NCI-H1105 treated with DMSO at 0.1 percent for 48 hours (cell line): Measurements from ENCODE around the gene NRXN3.
"Not testable (repeated sequence)": the region's sequence is repeated elsewhere in the genome, so short reads cannot be mapped to it uniquely, and the experiment has no call there.

ENCODE experiments used
- DNase-seq: peaks from one replicate; lab custom pipeline; 2025; lab: John Stamatoyannopoulos, UW

Gene NRXN3

DNA sequence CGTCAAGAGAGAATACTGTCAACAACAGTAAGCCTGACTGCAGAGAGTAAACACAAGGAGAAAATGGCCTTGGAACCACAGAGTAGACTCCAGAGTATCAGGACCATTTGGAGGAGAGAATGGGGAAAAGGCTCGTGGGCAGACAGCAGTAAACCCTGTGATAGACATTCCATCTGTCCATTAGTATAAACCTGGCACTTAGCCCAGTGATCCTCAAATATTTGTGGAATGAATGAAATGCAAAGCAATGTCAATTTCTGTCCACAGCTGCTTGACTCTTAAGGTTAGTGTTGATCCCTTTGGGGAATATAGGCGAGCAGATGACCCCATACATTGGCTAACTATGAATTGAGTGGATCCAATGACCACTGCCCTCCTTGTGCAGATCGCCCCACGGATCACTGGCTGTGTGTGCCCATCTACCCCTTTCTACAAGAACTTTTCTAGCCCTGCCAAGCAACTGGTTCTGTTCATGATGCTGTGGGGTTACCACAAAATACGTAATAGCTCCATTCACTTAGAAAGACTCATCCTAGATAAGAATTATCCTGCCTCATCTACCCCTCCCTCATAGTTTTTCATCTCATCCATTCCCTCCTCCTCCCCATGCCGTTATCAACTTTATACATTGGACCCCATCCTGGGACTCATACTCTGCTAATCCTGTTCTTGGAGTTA is 846.8 kb downstream of the NRXN3 start:
- DNase-seq, result no peak

DNA sequence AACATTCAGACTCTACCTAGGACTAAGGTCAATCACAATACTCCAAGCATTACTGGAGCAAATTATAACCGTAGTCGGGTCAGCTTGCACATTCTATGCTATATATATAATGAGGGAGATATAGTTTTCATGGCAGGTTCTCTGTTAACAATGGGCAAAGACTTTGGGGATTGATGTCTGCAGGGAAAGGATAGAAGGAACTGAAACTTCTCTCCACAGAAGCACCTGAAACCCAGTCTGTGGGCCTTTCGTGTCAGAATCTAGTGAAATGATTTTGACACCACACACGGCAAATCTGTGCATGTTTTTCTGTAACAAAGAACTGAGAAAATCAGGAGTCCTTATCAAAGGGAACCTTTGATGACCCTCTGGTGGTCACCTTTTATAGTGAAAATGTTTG is 847.4 kb downstream of the NRXN3 start:
- no peak for DNase-seq

- DNase-seq, result no peak
Measured at GRCh38 chr14:79018836-79019235, 848.7 kb downstream of the NRXN3 start.

- not testable (repeated sequence) for DNase-seq
Measured at GRCh38 chr14:79019898-79020297, 849.7 kb downstream of the NRXN3 start.

DNA sequence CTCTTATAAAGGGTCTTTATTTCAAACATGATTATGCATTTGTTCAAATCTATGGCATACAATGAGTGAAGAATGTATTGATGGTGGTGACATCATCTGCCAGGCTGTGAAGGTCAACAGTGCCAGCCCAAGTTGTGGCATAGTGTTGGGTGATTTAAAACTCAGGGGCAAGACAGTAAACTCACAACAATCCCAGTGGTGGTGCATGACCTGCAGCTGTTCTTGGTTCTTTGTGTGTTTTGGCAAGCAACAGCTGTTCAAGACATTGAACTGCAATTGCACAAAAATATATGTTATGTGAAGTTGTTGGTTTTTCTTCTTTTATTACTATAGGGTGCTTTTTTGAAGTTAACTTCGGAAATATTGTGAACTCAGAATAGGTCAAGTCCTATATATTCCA is 851.6 kb downstream of the NRXN3 start:
- DNase-seq, result no peak

- DNase-seq, result no peak
Measured at GRCh38 chr14:79027138-79027537, 857.0 kb downstream of the NRXN3 start.

DNA sequence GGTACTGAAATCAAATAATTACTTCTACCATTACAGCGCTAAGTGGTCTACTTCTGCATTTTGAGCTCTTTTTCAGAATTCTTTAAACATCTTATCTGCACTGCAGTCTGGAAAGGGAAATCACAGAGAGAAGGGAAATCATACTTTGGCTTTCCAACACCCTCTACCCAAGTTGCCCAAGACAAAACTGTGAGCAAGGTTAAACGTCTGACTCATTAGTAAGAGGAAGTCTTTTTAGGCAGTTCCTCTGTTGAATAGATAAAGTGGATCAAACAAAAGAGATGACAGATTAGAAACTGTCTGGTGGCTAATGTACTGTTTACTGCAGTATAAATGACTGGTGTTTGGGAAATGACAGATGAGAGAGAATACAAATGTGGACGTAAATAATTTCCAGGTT is 858.1 kb downstream of the NRXN3 start:
- DNase-seq, result no peak

DNA sequence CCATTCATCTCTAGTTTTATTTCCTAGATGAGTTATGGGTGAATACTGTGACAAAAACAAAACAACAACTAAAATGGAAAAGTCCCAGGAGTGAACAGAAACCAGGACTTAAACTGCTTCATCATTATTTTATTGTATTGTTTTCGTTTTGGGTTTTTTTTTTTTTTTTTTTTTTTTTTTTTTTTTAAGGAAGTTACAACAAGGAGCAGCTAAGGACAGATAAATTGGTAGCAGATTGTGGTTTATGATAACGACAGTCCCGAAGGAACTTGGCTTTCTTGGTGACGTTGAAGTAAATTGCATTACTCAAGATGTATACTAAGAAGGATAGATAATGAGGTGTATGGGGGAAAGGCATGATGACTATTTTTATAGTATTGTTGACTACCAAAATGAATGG is 866.3 kb downstream of the NRXN3 start:
- DNase-seq, result no peak

- no peak for DNase-seq
Measured at GRCh38 chr14:79037106-79037505, 866.9 kb downstream of the NRXN3 start.

- no peak for DNase-seq
Measured at GRCh38 chr14:79037593-79037992, 867.4 kb downstream of the NRXN3 start.

- no peak for DNase-seq
Measured at GRCh38 chr14:79040790-79041189, 870.6 kb downstream of the NRXN3 start.

- DNase-seq, result no peak
Measured at GRCh38 chr14:79043194-79043889, 873.2 kb downstream of the NRXN3 start.

- DNase-seq, result no peak
Measured at GRCh38 chr14:79044894-79045624, 874.9 kb downstream of the NRXN3 start.

GRCh38 chr14:79050787-79051727 is 880.9 kb downstream of the NRXN3 start:
- no peak for DNase-seq

GRCh38 chr14:79051742-79052141 is 881.6 kb downstream of the NRXN3 start:
- DNase-seq, result no peak

GRCh38 chr14:79056879-79057278 is 886.7 kb downstream of the NRXN3 start:
- no peak for DNase-seq

DNA sequence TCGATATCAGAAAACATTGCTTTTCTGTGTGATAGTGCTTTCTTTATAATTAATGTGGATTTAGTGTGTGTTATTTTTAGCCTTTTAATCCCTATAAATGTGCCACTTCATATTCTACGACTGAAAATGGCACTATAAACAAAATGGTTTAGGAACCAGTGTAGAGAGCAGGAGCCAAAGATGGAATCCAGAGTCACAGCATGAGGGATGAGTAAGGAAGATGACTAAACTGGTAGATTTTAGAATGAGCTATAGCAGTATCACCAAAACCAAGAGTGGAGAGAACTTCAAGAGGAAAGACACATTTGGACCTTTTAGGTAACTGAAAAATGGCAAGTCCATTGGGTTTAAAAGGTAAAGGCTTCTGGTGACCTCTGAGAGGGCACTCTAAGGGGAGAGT is 887.2 kb downstream of the NRXN3 start:
- DNase-seq, result no peak

GRCh38 chr14:79062226-79062625 is 892.1 kb downstream of the NRXN3 start:
- no peak for DNase-seq

DNA sequence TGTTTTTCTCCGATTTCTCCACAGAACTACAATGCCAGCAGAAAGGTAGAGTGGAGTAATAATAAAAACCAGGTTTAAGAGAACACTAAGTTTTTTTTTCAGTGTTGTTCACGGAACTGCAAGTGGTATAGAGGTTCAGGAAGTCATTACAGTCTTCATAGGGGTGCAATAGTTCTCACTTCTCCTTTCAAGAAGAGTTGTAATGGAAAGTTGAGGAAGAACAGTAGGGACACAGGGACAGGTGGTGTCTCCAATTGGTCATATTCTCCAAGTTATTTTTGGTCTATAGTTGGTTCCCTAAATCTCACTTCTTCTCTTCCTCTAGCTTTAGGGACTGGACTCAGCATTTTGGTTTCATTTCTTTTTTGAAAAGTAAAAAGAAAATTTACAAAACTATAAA is 894.0 kb downstream of the NRXN3 start:
- no peak for DNase-seq

DNA sequence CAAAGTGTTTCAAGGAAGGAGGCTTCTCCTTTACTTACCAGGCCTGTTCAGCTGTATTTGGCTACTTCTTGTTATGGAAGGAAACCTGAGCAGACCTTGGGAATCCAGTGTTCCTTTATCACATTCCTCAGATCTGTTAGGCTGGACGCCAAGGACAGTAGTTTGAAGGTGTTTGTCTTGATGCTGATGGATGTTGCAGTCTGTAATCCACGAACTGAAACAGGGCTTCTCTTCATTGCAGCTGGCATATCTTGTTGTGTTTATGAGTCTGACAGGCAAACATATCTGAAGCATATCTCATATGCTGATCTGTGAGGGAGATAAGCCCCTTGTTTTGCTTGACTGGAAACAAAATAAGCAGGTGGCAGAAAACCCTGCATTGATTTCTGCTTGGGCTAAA is 904.3 kb downstream of the NRXN3 start:
- DNase-seq, result peak; percentile 16

DNA sequence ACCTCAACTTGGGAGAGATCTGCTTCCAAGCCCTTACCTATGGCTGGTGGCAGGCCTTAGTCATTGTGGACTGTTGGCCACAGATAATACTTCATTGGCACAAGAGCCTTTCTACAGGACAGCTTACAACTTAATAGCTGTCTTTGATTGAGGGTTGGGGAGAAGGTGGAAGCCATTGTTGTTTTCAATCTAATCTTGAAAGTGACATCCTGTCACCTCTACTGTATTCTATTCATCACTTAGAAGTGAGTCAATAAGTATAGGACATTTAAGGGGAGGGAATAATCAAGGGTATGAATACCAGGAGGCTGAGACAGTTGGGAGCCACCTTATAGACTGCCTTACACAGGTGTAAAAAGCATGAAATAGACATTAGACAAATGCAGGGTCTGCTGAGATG is 906.3 kb downstream of the NRXN3 start:
- no peak for DNase-seq

DNA sequence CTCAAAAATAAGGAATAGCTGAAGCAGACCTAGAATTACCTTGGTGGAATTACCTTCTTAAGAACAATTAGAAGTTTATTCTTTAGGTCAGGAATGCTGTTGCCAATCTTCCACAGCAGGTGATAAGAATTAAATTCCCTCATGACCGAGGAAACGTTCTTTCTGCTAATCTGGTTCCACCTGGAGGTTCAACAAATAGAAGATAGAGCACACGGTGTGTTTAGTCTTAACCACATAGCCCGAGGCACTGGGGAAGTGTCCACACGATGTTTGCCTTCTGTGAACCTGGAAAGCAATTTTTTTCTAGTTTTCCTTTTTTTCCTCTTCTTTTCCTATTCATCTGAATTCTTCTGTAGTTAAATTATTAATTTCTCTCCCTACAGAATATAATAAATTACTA is 906.9 kb downstream of the NRXN3 start:
- DNase-seq, result no peak
